HG03558 (cell line): ENCODE results near the gene PRAMEF15.
"Not testable (repeated sequence)": the region's sequence is repeated elsewhere in the genome, so short reads cannot be mapped to it uniquely, and the experiment has no call there.

Experiments
- ATAC-seq: cut with Tn5 transposase; IDR thresholded peaks from one replicate; pipeline ENCODE4 v1.9.1; 2021; ENCODE audit warnings: moderate number of reproducible peaks; ENCODE audit not compliant: unreplicated experiment; ENCODE audit errors: extremely low read depth

PRAMEF15 gene

GRCh38 chr1:13315281-13315680, at the start of gene PRAMEF15:
Gene PRAMEF15, plus strand, starts transcription at chr1:13315581. Its CDS starts 2,827 bp downstream, at chr1:13318408.
- not testable (repeated sequence) for ATAC-seq

GRCh38 chr1:13277016-13277415, 38.4 kb upstream of the PRAMEF15 start:
- ATAC-seq, result not testable (repeated sequence)

- not testable (repeated sequence) for ATAC-seq
Measured at GRCh38 chr1:13279617-13280016, 35.8 kb upstream of the PRAMEF15 start.

- ATAC-seq, result not testable (repeated sequence)
Measured at GRCh38 chr1:13285037-13285436, 30.3 kb upstream of the PRAMEF15 start, which contains the start of gene PRAMEF8. Gene PRAMEF8, minus strand, starts transcription at chr1:13285137. Its CDS starts 1,046 bp downstream, at chr1:13284091.

GRCh38 chr1:13289030-13289429, 26.4 kb upstream of the PRAMEF15 start:
- not testable (repeated sequence) for ATAC-seq

GRCh38 chr1:13297216-13297931, 18.0 kb upstream of the PRAMEF15 start:
- not testable (repeated sequence) for ATAC-seq

GRCh38 chr1:13298699-13299098, 16.7 kb upstream of the PRAMEF15 start:
- not testable (repeated sequence) for ATAC-seq

- ATAC-seq, result not testable (repeated sequence)
Measured at GRCh38 chr1:13302197-13302596, 13.2 kb upstream of the PRAMEF15 start.

GRCh38 chr1:13303239-13303638, 12.1 kb upstream of the PRAMEF15 start, which contains the start of gene PRAMEF33:
Gene PRAMEF33, plus strand, starts transcription at chr1:13303539. Its CDS starts 2,416 bp downstream, at chr1:13305955.
- ATAC-seq, result not testable (repeated sequence)

GRCh38 chr1:13342496-13342895, 27.1 kb downstream of the PRAMEF15 start:
- ATAC-seq, result not testable (repeated sequence)

- ATAC-seq, result not testable (repeated sequence)
Measured at GRCh38 chr1:13347034-13347433, 31.7 kb downstream of the PRAMEF15 start, which contains the start of gene PRAMEF14. Gene PRAMEF14, minus strand, starts transcription at chr1:13347134. Its CDS starts 1,820 bp downstream, at chr1:13345314.

GRCh38 chr1:13353476-13353875, 38.1 kb downstream of the PRAMEF15 start:
- not testable (repeated sequence) for ATAC-seq

GRCh38 chr1:13354475-13354874, 39.1 kb downstream of the PRAMEF15 start:
- not testable (repeated sequence) for ATAC-seq

GRCh38 chr1:13356774-13357173, 41.4 kb downstream of the PRAMEF15 start:
- ATAC-seq, result not testable (repeated sequence)

GRCh38 chr1:13362364-13362763, 47.0 kb downstream of the PRAMEF15 start:
- ATAC-seq, result not testable (repeated sequence)

GRCh38 chr1:13364928-13365327, 49.5 kb downstream of the PRAMEF15 start:
- not testable (repeated sequence) for ATAC-seq

GRCh38 chr1:13366536-13366935, 51.2 kb downstream of the PRAMEF15 start:
- not testable (repeated sequence) for ATAC-seq

- ATAC-seq, result not testable (repeated sequence)
Measured at GRCh38 chr1:13368544-13368943, 53.2 kb downstream of the PRAMEF15 start.
